Activated gamma-delta T cell treated with anti-CD3 and anti-CD28 coated beads, Interleukin-2, amount 50 U/mL, for 16 hours (primary cell): ENCODE measurements around the gene NEUROD1.

ENCODE experiments used
- DNase-seq: peaks from one replicate; pipeline ENCODE4 v3.0.0-alpha.2; 2020; ENCODE audit warnings: low read depth

NEUROD1 gene

DNA sequence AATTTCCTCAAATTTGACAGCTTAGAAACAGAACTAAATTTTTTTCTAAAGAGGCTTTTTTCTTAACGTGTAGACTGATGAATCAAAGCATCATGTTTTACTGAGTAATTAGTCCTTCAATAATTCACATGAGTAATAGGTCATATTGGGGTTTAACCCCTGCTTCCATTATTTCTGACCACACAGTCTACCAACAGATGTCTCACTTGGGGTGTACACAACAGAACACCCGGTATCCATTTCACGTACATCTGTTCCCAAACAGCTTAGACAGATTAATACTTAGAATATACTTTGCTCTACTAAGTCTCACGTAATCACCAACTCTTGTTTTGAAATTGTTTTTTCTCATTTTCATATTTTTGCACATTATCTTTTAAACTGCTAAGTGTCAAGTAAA lies 38.2 kb downstream of the NEUROD1 start:
- no peak for DNase-seq

DNA sequence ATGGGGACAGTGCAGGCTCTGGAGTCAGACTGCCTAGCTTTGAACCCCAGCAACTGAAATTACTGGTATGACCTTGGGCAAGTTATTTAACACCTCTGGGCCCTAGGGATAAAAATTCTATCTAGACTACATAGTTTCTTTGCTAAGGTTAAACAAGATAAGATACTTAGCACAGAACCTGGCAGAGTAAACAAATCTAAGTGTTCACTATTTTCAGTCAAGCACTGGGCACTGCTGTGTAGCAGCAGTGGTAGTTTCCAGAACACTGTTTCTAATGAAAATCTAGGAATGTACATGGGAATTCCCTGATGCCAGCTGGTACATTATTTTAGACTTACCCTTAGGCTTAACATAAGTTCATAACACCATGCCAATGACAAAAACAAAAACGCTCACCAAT lies 40.6 kb downstream of the NEUROD1 start:
- DNase-seq: no peak

- no peak for DNase-seq
These were observed 47.5 kb downstream of the NEUROD1 start for GRCh38 chr2:181632733-181633401.

- no peak for DNase-seq
These were observed 51.4 kb downstream of the NEUROD1 start for GRCh38 chr2:181628590-181629585.

DNA sequence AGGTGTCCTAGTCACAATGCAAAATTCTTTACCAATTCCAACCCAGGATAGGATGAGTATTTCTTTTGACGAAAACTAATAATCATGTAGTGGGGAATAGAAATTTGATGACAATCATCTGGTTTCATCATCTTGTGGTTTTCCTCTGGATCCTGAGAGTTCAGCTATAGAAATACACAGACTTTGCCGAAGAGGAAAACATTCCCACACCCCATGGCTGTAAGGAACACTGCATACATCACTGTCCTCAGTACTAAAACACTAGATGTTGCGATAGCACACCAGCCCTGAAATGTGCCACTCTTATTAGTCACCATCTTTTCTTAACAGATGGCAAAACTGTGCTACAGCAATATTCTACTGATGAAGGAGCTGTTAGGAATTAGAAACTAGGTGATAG lies 52.8 kb downstream of the NEUROD1 start:
- no peak for DNase-seq

DNA sequence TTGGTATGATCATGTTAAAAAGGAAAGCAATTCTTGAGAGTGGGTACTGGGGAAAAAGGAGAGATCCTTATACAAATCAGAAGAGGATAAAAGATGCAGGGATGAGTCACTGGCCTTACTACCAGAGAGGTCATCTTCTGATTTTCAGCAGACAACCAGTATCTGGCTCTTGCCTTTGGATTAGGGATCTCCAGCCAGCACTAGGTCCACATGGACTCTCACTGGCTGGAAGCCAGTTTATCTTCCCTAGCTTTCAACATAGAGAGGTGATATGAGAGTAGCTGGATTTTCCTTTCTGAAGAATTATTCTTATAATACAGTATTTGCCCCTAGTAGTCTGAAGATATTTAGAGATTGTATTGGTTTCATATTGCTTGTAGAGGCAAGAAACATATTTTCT lies 53.6 kb downstream of the NEUROD1 start:
- DNase-seq: no peak
